Measurements from ENCODE around the gene MAP1B.

MAP1B gene

DNA sequence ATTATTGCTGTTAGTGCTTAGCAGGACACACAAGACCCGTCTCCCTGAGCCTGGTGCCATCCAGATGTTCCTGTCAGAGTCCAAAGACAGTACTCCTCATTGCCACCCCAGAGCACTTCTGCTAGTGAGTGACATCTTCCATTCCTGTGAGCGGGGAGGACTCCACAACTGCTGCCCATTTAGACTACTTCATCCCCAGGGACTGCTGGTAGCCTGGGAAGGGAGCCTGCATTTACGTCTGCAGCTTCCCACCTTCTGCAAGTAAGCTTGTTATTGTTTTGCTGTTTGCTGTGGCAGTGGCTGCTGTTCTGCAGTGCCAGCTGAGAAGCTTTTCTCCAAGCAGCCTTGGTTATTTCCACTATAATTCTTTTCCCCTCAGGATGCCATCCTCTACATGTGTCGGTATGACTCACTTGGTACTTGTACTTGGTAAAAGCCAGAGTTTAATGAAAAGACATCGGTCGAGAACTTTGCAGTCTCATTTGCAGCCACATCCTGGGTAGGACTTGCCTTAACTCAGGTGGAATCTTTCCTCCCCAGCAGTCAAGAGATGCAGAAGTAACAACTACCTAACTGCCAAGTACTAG is 10.6 kb upstream of the MAP1B start:
- H3K4me1 ChIP-seq: no peaks in the 10 kb centered on the region
- H3K27ac ChIP-seq: no peak overlapping the region
- H3K9me3 ChIP-seq: no peaks in the 10 kb centered on the region
- TF ChIP-seq, protein P1, sequence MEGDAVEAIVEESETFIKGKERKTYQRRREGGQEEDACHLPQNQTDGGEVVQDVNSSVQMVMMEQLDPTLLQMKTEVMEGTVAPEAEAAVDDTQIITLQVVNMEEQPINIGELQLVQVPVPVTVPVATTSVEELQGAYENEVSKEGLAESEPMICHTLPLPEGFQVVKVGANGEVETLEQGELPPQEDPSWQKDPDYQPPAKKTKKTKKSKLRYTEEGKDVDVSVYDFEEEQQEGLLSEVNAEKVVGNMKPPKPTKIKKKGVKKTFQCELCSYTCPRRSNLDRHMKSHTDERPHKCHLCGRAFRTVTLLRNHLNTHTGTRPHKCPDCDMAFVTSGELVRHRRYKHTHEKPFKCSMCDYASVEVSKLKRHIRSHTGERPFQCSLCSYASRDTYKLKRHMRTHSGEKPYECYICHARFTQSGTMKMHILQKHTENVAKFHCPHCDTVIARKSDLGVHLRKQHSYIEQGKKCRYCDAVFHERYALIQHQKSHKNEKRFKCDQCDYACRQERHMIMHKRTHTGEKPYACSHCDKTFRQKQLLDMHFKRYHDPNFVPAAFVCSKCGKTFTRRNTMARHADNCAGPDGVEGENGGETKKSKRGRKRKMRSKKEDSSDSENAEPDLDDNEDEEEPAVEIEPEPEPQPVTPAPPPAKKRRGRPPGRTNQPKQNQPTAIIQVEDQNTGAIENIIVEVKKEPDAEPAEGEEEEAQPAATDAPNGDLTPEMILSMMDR (IDR thresholded peaks at IDR 0.05): no peak
- no peaks in the 10 kb centered on the region for H3K27me3 ChIP-seq
- no peak overlapping the region for H3K4me3 ChIP-seq
- no peaks in the 10 kb centered on the region for H3K36me3 ChIP-seq
- intact Hi-C loops (cut with DNase I; ENCODE audit: low total_unique reads): no loop called here
- no peak for DNase-seq

DNA sequence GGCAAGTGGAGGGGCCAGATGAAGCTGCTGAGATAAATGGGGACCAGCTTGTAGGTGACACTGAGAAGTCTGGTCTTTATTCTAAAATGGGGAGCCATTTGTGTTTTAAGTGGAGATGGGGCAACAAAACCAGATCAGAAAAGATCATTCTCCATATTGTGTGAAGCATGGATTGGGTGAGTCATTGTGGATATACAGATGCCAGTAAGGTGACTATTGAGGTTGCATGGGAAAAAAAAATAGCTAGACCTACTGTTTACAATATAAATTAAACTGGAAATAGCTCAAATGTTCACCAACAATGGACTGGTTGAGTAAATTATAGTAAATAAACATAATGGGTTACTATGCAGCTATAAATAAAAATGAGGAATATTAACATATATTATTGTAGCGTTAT is 5.4 kb upstream of the MAP1B start:
- DNase-seq: no peak
- Histone ChIP-seq H3K4me3 (no peak overlapping the region), H3K9me3 (no peaks in the 10 kb centered on the region), H3K27ac (no peak overlapping the region), H3K27me3 (no peaks in the 10 kb centered on the region), H3K4me1 (peaks cover 0 to 8% (median 4%) of the 10 kb centered on the region in 4 donors), H3K36me3 (no peaks in the 10 kb centered on the region)
- intact Hi-C loops (cut with DNase I; ENCODE audit: low total_unique reads): loop anchor here (10.0 kb wide), 1 partner anchor 317 kb away; no protein-coding TSS in a partner anchor
- TF ChIP-seq, protein P1 (IDR thresholded peaks at IDR 0.05): no peak

DNA sequence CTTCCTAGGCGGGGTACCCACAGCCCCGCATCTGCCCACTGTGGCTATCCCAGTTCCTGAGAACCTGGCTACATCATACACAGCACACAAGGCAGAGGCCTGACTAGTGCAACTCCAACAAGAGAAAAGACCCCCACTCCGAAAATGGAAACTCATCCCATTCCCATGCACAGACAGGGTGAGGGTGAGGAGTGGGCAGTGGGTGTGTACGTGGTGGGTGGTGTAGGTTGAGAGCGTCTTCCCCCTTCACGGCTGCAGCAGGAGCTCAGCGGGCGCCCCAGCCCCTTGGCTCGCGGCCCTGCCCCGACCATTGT is 501 bp upstream of the MAP1B start:
- DNase-seq: no peak
- Histone ChIP-seq H3K4me1 (peaks cover 0 to 38% (median 10%) of the 10 kb centered on the region in 4 donors), H3K36me3 (no peaks in the 10 kb centered on the region), H3K27ac (peak overlapping the region; percentile 96 to 99), H3K4me3 (peak overlapping the region; percentile 91 to 96), H3K27me3 (no peaks in the 10 kb centered on the region), H3K9me3 (no peaks in the 10 kb centered on the region)
- TF ChIP-seq, protein P1 (IDR thresholded peaks at IDR 0.05): no peak
- intact Hi-C loops (cut with DNase I; ENCODE audit: low total_unique reads): loop anchor here (5.0 to 10.0 kb wide), 3 partner anchors 201 to 336 kb away; no protein-coding TSS in a partner anchor

DNA sequence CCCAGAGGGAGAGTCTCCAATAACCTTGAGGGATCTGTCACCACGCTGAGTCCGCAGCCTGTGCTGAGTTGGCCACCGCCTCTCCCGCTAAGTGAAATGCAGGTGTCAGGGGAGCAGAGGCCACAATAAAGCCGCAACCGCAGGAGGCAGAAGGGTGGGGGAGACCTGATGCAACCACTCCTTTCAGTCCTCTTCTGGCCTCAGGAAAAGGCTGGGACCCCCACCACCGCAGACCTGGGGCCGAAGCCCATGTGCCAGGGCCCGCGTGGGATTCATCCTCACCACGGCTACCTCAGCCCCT is 576 bp downstream of the MAP1B start:
- TF ChIP-seq, protein P1 (IDR thresholded peaks at IDR 0.05): no peak
- Histone ChIP-seq H3K27me3 (no peaks in the 10 kb centered on the region), H3K4me3 (peak overlapping the region; percentile 91 to 96), H3K36me3 (no peaks in the 10 kb centered on the region), H3K4me1 (peaks cover 0 to 49% (median 17%) of the 10 kb centered on the region in 4 donors), H3K9me3 (no peaks in the 10 kb centered on the region), H3K27ac (peak overlapping the region; percentile 96 to 99)
- intact Hi-C loops (cut with DNase I; ENCODE audit: low total_unique reads): loop anchor here (5.0 to 10.0 kb wide), 3 partner anchors 199 to 334 kb away; no protein-coding TSS in a partner anchor
- no peak for DNase-seq

DNA sequence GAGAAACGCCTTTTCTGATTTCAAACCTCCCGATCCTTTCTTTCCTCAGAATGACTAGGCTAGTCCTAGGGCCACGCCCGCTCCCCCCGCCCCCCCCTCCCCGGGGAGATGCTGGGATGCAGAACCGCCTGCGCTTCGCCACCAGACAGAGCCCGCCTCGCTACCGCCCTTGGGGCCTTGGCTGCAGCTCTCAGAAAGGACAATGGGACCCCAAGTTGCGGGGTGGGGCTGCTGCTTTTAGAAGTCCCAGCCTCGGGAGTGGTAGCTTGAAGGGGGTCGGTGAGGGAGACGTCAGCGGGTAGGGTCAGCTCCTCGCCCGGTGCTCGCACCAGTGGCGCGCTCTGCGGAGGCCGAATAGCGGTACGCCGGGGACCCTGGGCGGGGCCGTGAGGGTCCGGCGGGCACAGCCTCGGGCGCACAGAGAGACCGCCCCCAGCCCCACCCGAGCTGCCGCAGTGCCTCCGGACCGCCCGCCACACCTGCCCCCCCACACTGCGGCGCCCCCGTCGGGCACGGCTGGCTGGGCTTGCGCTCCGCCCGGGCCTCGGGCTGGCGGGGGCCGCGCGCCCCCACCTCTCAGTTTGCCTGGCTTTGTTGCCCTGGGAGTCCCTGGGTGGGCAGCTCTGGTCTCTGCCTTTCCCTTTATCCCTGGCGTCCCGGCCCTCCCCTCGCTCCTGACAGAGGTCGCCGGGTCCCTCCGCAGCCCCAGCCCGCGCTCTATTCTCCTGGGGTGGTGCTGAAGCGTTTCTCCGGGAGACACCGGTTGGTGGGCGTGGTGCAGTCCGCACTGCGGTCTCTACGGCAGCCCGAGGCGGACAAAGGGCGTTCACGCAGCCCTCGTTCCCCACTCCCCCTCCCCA is 1.2 kb downstream of the MAP1B start:
- H3K9me3 ChIP-seq: no peaks in the 10 kb centered on the region
- H3K27me3 ChIP-seq: no peaks in the 10 kb centered on the region
- TF ChIP-seq, protein P1 (IDR thresholded peaks at IDR 0.05): no peak
- intact Hi-C loops (cut with DNase I; ENCODE audit: low total_unique reads): loop anchor here (5.0 to 10.0 kb wide), 3 partner anchors 199 to 334 kb away; no protein-coding TSS in a partner anchor
- peaks cover 0 to 55% (median 21%) of the 10 kb centered on the region in 4 donors for H3K4me1 ChIP-seq
- DNase-seq: peak; percentile 86 to 96
- H3K36me3 ChIP-seq: no peaks in the 10 kb centered on the region
- peak overlapping the region; percentile 96 to 99 for H3K27ac ChIP-seq
- H3K4me3 ChIP-seq: peak overlapping the region; percentile 91 to 96
